Endothelial cell of umbilical vein (primary cell): ENCODE measurements around the gene CLTC. TPM values are rescaled to one million over a fixed set of nuclear protein-coding genes. Genes with fewer than 3 reads are reported as not detected.

Source experiments
- BruUV-seq: library from RNA; stranded (reverse); fragments of 400-500 nt; replicated peaks from 2 replicates; lab custom pipeline; 2021; lab: Mats Ljungman, UMichigan
- CTCF ChIA-PET: fragments of 300-600, 350-600 bp; sonication (Branson Sonifier 250); formaldehyde crosslinking; loops from one replicate; lab custom pipeline; 2021; ENCODE audit warnings: antibody characterized with exemption, inconsistent platforms; lab: Charles Lee
- POLR2A ChIA-PET: fragments of 300-600, 350-600 bp; sonication (Branson Sonifier 250); formaldehyde crosslinking; loops from one replicate; lab custom pipeline; 2021; ENCODE audit warnings: antibody characterized with exemption, inconsistent platforms; lab: Charles Lee
- DNase-seq: peaks from one replicate; pipeline ENCODE4 v3.0.0-alpha.2; 2011; ENCODE audit warnings: low read depth, low spot score
- FAIRE-seq: peaks from 2 replicates; lab custom pipeline; 2011; peaks lifted over from hg19 to GRCh38; lab: Jason Lieb, UNC
- H2AFZ ChIP-seq: 2 replicates; pipeline ENCODE4 v1.6.0; 2012; ENCODE audit warnings: low read depth, low read length, control low read depth, inconsistent platforms
- H3K27ac ChIP-seq: 2 replicates; pipeline ENCODE4 v1.5.1; 2011; ENCODE audit warnings: low read depth, mild to moderate bottlenecking, control low read depth, low read length, moderate library complexity; ENCODE audit not compliant: insufficient read depth
- H3K27me3 ChIP-seq, 2 experiments: 2 replicates each; pipeline versions ENCODE4 v1.6.0 to v1.6.1; 2011; ENCODE audit warnings: low read length in 2 of 2, mixed read lengths in 1 of 2; ENCODE audit not compliant: control insufficient read depth in 2 of 2, insufficient read depth in 2 of 2
- H3K36me3 ChIP-seq, 2 experiments: 2 replicates in 1 of 2; 3 replicates in 1 of 2; pipeline ENCODE4 v1.5.1; 2011; ENCODE audit warnings: low read length in 2 of 2, mild to moderate bottlenecking in 1 of 2, moderate library complexity in 1 of 2; ENCODE audit not compliant: control insufficient read depth in 2 of 2, insufficient read depth in 2 of 2; ENCODE audit errors: extremely low read depth in 1 of 2
- H3K4me1 ChIP-seq: 3 replicates; pipeline ENCODE4 v1.5.1; 2011; ENCODE audit warnings: mild to moderate bottlenecking, low read length; ENCODE audit not compliant: control insufficient read depth, insufficient read depth; ENCODE audit errors: extremely low read depth
- H3K4me2 ChIP-seq: 2 replicates; pipeline ENCODE4 v1.6.1; 2011; ENCODE audit warnings: low read length, control low read depth, mixed read lengths; ENCODE audit not compliant: insufficient read depth
- H3K4me3 ChIP-seq, 3 experiments: fragments of 200-600 bp in 1 of 3; sonication (generic), shearing (Covaris generic) in 1 of 3; replicated peaks in 1 of 3; 2 replicates each; pipeline ENCODE4 v1.5.1; 2011 to 2016; ENCODE audit warnings: control low read depth in 3 of 3, low read length in 3 of 3, mild to moderate bottlenecking in 2 of 3, inconsistent platforms in 1 of 3, low read depth in 1 of 3, moderate library complexity in 1 of 3; ENCODE audit not compliant: insufficient read depth in 1 of 3
- H3K79me2 ChIP-seq: 2 replicates; pipeline ENCODE4 v1.6.0; 2012; ENCODE audit warnings: low read length, inconsistent platforms; ENCODE audit not compliant: control insufficient read depth, insufficient read depth
- H3K9ac ChIP-seq: replicated peaks from 2 replicates; pipeline ENCODE3; 2011; ENCODE audit warnings: low read length, control low read depth; ENCODE audit not compliant: insufficient read depth; ENCODE audit errors: extremely low read depth
- H3K9me1 ChIP-seq: replicated peaks from 3 replicates; pipeline ENCODE4 v1.6.0; 2011; ENCODE audit warnings: mild to moderate bottlenecking, low read length; ENCODE audit not compliant: control insufficient read depth, insufficient read depth; ENCODE audit errors: extremely low read depth
- H3K9me3 ChIP-seq: replicated peaks from 2 replicates; pipeline ENCODE4 v1.5.1; 2012; ENCODE audit warnings: low read length, inconsistent platforms; ENCODE audit not compliant: control insufficient read depth, insufficient read depth
- H4K20me1 ChIP-seq: replicated peaks from 2 replicates; pipeline ENCODE3; 2011; ENCODE audit warnings: mild to moderate bottlenecking, low read length; ENCODE audit not compliant: control insufficient read depth, insufficient read depth; ENCODE audit errors: extremely low read depth
- CTCF ChIP-seq, 2 donors: IDR thresholded peaks; 1 replicate in 1 of 2; 2 replicates in 1 of 2; pipeline ENCODE4 v1.5.1; 2011; ENCODE audit warnings: low read length in 2 of 2, mild to moderate bottlenecking in 2 of 2, moderate library complexity in 2 of 2, control low read depth in 1 of 2, inconsistent platforms in 1 of 2, low read depth in 1 of 2; ENCODE audit not compliant: insufficient read depth in 1 of 2; ENCODE audit errors: extremely low read depth in 1 of 2
- EZH2 ChIP-seq: IDR thresholded peaks from 2 replicates; pipeline ENCODE4 v1.6.1; 2012; ENCODE audit warnings: borderline replicate concordance, low read depth, mild to moderate bottlenecking, moderate library complexity, low read length, inconsistent platforms; ENCODE audit not compliant: severe bottlenecking
- FOS ChIP-seq: IDR thresholded peaks from 2 replicates; pipeline ENCODE4 v1.6.1; 2011; ENCODE audit warnings: mild to moderate bottlenecking, low read length, moderate library complexity, borderline replicate concordance; ENCODE audit not compliant: insufficient read depth
- GATA2 ChIP-seq: IDR thresholded peaks from 2 replicates; pipeline ENCODE4 v1.7.0; 2011; ENCODE audit warnings: low read depth, mild to moderate bottlenecking, moderate library complexity, mixed read lengths, low read length; ENCODE audit not compliant: insufficient read length, insufficient read depth
- JUN ChIP-seq: IDR thresholded peaks from 2 replicates; pipeline ENCODE4 v1.6.1; 2011; ENCODE audit warnings: borderline replicate concordance, low read depth; ENCODE audit not compliant: insufficient read length, insufficient read depth
- MAX ChIP-seq: IDR thresholded peaks from 2 replicates; pipeline ENCODE4 v1.6.1; 2011; ENCODE audit not compliant: insufficient read depth, insufficient read length
- MYC ChIP-seq: IDR thresholded peaks from one replicate; pipeline ENCODE4 v1.6.1; 2011; ENCODE audit warnings: mild to moderate bottlenecking, low read depth, low read length
- POLR2A ChIP-seq: IDR thresholded peaks from 2 replicates; pipeline ENCODE4 v1.6.1; 2012; ENCODE audit warnings: low read depth, mild to moderate bottlenecking, control low read depth, low read length
- POLR2AphosphoS5 ChIP-seq: IDR thresholded peaks from 2 replicates; pipeline ENCODE4 v1.6.1; 2012; ENCODE audit warnings: low read depth, mild to moderate bottlenecking, control low read depth, low read length, moderate library complexity; ENCODE audit not compliant: insufficient read depth
- dilution Hi-C: fragments of 300-500 bp; cut with MboI; formaldehyde crosslinking; loops from one replicate; pipeline ENCODE4 v1.15.0; 2019; ENCODE audit warnings: low sequenced_read_pairs; ENCODE audit not compliant: extremely low pct_ligation_motif_present
- intact Hi-C: fragments of 100-400 bp; cut with micrococcal nuclease; formaldehyde crosslinking; loops from one replicate; pipeline ENCODE4 v1.10.0; 2022
- polyA plus RNA-seq, 4 experiments: library from polyadenylated mRNA; depleted of rRNA in 3 of 4; stranded (reverse) in 3 of 4; unstranded in 1 of 4; fragments of >200 nt; gene quantifications; 2 replicates each; pipeline versions ENCODE4 v1.2.1 to v1.2.3, GENCODE V29; 2011 to 2012; ENCODE audit warnings: missing spikeins in 1 of 4
- total RNA-seq: library from RNA; stranded (reverse); gene quantifications from 2 replicates; pipeline ENCODE4 v1.2.3, GENCODE V29; 2021

The CLTC gene
- total and polyA plus RNA-seq, 2 donors (not counting 3 experiments of a cell fraction or from before 2014, with no cell fraction given) = 164 to 326 TPM

DNA sequence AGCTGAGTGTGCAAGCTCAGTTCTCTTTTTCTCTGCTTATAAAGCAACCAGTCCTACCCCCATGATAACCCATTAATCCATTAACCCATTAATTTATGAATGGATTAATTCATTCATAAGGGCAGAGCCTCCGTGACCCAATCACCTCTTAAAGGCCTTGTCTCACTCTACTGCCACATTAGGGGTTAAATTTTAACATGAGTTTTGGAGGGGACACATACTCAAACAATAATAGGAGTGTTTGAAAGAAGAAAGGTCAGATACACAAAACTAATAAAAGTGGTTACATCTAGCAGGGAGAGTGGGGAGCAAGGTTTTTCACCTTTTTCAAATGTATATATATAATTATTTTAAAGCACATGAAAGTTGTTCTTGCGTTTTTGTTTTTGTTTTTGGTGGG, 94.6 kb downstream of the CLTC start:
- no TSS peak for BruUV-seq
- H3K9ac ChIP-seq = no peak overlapping the region
- FAIRE-seq = peak; percentile 44
- H3K9me1 ChIP-seq = no peaks in the 10 kb centered on the region
- ChIA-PET CTCF (no interaction called here), POLR2A (no interaction called here)
- no peaks in the 10 kb centered on the region for H3K9me3 ChIP-seq
- H3K4me3 ChIP-seq = no peak overlapping the region
- no peaks in the 10 kb centered on the region for H3K27me3 ChIP-seq
- intact Hi-C loops = no loop called here
- H2AFZ ChIP-seq = no peak overlapping the region
- TF ChIP-seq EZH2 (no peak), FOS (no peak), POLR2A (no peak), POLR2AphosphoS5 (no peak), GATA2 (no peak), MAX (no peak), CTCF (IDR thresholded peaks at IDR 0.05; ENCODE audit: extremely low read depth in 1 of 2, insufficient read depth in 1 of 2, low read depth in 1 of 2, low read length in 2 of 2) (no peak), JUN (no peak), MYC (no peak)
- no peaks in the 10 kb centered on the region for H4K20me1 ChIP-seq
- peaks cover 85% of the 10 kb centered on the region for H3K79me2 ChIP-seq
- H3K4me2 ChIP-seq = no peak overlapping the region
- dilution Hi-C loops = no loop called here
- peaks cover 3% of the 10 kb centered on the region for H3K4me1 ChIP-seq
- no peak overlapping the region for H3K27ac ChIP-seq
- H3K36me3 ChIP-seq = no peaks in the 10 kb centered on the region
- no peak for DNase-seq
